IMR-90 (cell line): Measurements from ENCODE around the gene RPUSD1. TPM values are rescaled to one million over a fixed set of nuclear protein-coding genes. Genes with fewer than 3 reads are reported as not detected.

ENCODE experiments used
- ATAC-seq: fragments of 200-7000 bp; cut with Tn5 transposase; 2 replicates; pipeline ENCODE4 v1.9.1; 2020; ENCODE audit warnings: low read depth, mild to moderate bottlenecking, moderate library complexity
- BruUV-seq: library from RNA; stranded (reverse); fragments of 400-500 nt; replicated peaks from 2 replicates; lab custom pipeline; 2021; lab: Mats Ljungman, UMichigan
- CTCF ChIA-PET: fragments of 300-600 bp; formaldehyde crosslinking; extraction: SDS; loops from one replicate; lab custom pipeline; 2021; ENCODE audit warnings: antibody characterized with exemption; lab: Yijun Ruan, JAX
- POLR2A ChIA-PET: fragments of 300-600 bp; sonication (Branson Sonifier 250); formaldehyde crosslinking; loops from one replicate; lab custom pipeline; 2022; ENCODE audit warnings: antibody characterized with exemption; ENCODE audit not compliant: unreplicated experiment; lab: Charles Lee
- DNase-seq: peaks from one replicate; pipeline ENCODE4 v3.0.0; 2013
- H2AFZ ChIP-seq: replicated peaks from 2 replicates; pipeline ENCODE3; 2013; ENCODE audit warnings: low read length, mild to moderate bottlenecking; ENCODE audit not compliant: poor library complexity
- H2AK5ac ChIP-seq: 2 replicates; pipeline ENCODE4 v1.6.1; 2013; ENCODE audit warnings: low read depth, low read length, inconsistent platforms
- H2AK9ac ChIP-seq: replicated peaks from 2 replicates; pipeline ENCODE3; 2013; ENCODE audit warnings: mild to moderate bottlenecking, low read depth, low read length, moderate library complexity; ENCODE audit not compliant: poor library complexity
- H2BK120ac ChIP-seq: 2 replicates; pipeline ENCODE4 v1.6.1; 2013; ENCODE audit warnings: low read depth, low read length, inconsistent platforms
- H2BK15ac ChIP-seq: 3 replicates; pipeline ENCODE4 v1.6.1; 2013; ENCODE audit warnings: low read depth, low read length, inconsistent platforms
- H2BK20ac ChIP-seq: 2 replicates; pipeline ENCODE4 v1.6.1; 2013; ENCODE audit warnings: low read depth, mild to moderate bottlenecking, inconsistent platforms, low read length, moderate library complexity
- H2BK5ac ChIP-seq: 2 replicates; pipeline ENCODE4 v1.6.1; 2013; ENCODE audit warnings: mild to moderate bottlenecking, low read depth, low read length, inconsistent platforms; ENCODE audit not compliant: poor library complexity, severe bottlenecking
- H3K14ac ChIP-seq: replicated peaks from 2 replicates; pipeline ENCODE4 v1.6.1; 2013; ENCODE audit warnings: low read depth, low read length, inconsistent platforms
- H3K18ac ChIP-seq: 2 replicates; pipeline ENCODE4 v1.6.1; 2013; ENCODE audit warnings: low read depth, low read length, control low read depth
- H3K23ac ChIP-seq: 2 replicates; pipeline ENCODE4 v1.6.1; 2013; ENCODE audit warnings: low read depth, low read length, inconsistent platforms
- H3K27ac ChIP-seq: 2 replicates; pipeline ENCODE4 v1.5.1; 2013; ENCODE audit warnings: mild to moderate bottlenecking, control low read depth, low read length; ENCODE audit not compliant: insufficient read depth
- H3K27me3 ChIP-seq: 2 replicates; pipeline ENCODE4 v1.6.1; 2013; ENCODE audit warnings: low read length; ENCODE audit not compliant: control insufficient read depth, insufficient read depth
- H3K36me3 ChIP-seq: 2 replicates; pipeline ENCODE4 v1.6.1; 2013; ENCODE audit warnings: low read length, mixed read lengths; ENCODE audit not compliant: control insufficient read depth, insufficient read depth
- H3K4ac ChIP-seq: 2 replicates; pipeline ENCODE4 v1.6.1; 2013; ENCODE audit warnings: low read depth, low read length, inconsistent platforms
- H3K4me1 ChIP-seq: 2 replicates; pipeline ENCODE4 v1.6.1; 2013; ENCODE audit warnings: low read length, mixed read lengths; ENCODE audit not compliant: control insufficient read depth, insufficient read depth
- H3K4me2 ChIP-seq: 2 replicates; pipeline ENCODE4 v1.6.1; 2013; ENCODE audit warnings: low read depth, mild to moderate bottlenecking, control low read depth, low read length, moderate library complexity
- H3K4me3 ChIP-seq: 2 replicates; pipeline ENCODE4 v1.5.1; 2013; ENCODE audit warnings: low read depth, mild to moderate bottlenecking, control low read depth, low read length, moderate library complexity; ENCODE audit not compliant: insufficient read depth
- H3K56ac ChIP-seq: 2 replicates; pipeline ENCODE4 v1.6.1; 2013; ENCODE audit warnings: low read length, inconsistent platforms; ENCODE audit not compliant: insufficient read depth; ENCODE audit errors: extremely low read depth
- H3K79me1 ChIP-seq, 2 experiments: 2 replicates each; pipeline ENCODE4 v1.6.1; 2013; ENCODE audit warnings: low read length in 2 of 2, inconsistent platforms in 1 of 2, low read depth in 1 of 2
- H3K9ac ChIP-seq: 2 replicates; pipeline ENCODE4 v1.6.1; 2013; ENCODE audit warnings: low read depth, low read length, control low read depth
- H3K9me1 ChIP-seq: 2 replicates; pipeline ENCODE4 v1.6.1; 2013; ENCODE audit warnings: low read length, inconsistent platforms; ENCODE audit not compliant: insufficient read depth
- H3K9me3 ChIP-seq: 2 replicates; pipeline ENCODE4 v1.6.1; 2013; ENCODE audit warnings: low read length; ENCODE audit not compliant: control insufficient read depth, insufficient read depth
- H4K20me1 ChIP-seq: 2 replicates; pipeline ENCODE4 v1.6.1; 2013; ENCODE audit warnings: low read length, inconsistent platforms; ENCODE audit not compliant: insufficient read depth
- H4K5ac ChIP-seq: 2 replicates; pipeline ENCODE4 v1.6.1; 2013; ENCODE audit warnings: mild to moderate bottlenecking, low read depth, low read length, control low read depth
- H4K8ac ChIP-seq, 2 experiments: 2 replicates each; pipeline ENCODE4 v1.6.1; 2013; ENCODE audit warnings: low read depth in 2 of 2, low read length in 2 of 2, control low read depth in 1 of 2, inconsistent platforms in 1 of 2
- H4K91ac ChIP-seq: 2 replicates; pipeline ENCODE4 v1.6.1; 2013; ENCODE audit warnings: low read depth, low read length, inconsistent platforms; ENCODE audit not compliant: insufficient read depth
- CEBPB ChIP-seq: IDR thresholded peaks from 2 replicates; pipeline ENCODE4 v1.6.1; 2012; ENCODE audit warnings: low read depth, low read length, improper control_type of control experiment
- CHD1 ChIP-seq: IDR thresholded peaks from 2 replicates; pipeline ENCODE4 v1.6.1; 2012; ENCODE audit warnings: low read depth, low read length, improper control_type of control experiment
- CTCF ChIP-seq: conservative IDR thresholded peaks from 2 replicates; pipeline ENCODE4 v1.5.1; 2012; ENCODE audit warnings: mild to moderate bottlenecking, low read depth, low read length, improper control_type of control experiment
- ELK1 ChIP-seq: fragments of 150-350 bp; IDR thresholded peaks from 2 replicates; pipeline ENCODE4 v1.6.1; 2016; ENCODE audit warnings: low read depth, mild to moderate bottlenecking, low read length, moderate library complexity, borderline replicate concordance
- FOS ChIP-seq: fragments of 150-350 bp; IDR thresholded peaks from 2 replicates; pipeline ENCODE4 v1.6.1; 2016; ENCODE audit warnings: low read depth, low read length
- MAFK ChIP-seq: IDR thresholded peaks from 2 replicates; pipeline ENCODE4 v1.6.1; 2012; ENCODE audit warnings: low read depth, low read length, improper control_type of control experiment
- MXI1 ChIP-seq: IDR thresholded peaks from 2 replicates; pipeline ENCODE4 v1.6.1; 2012; ENCODE audit warnings: low read depth, mild to moderate bottlenecking, low read length, moderate library complexity, borderline replicate concordance
- NFE2L2 ChIP-seq: fragments of 150-350 bp; IDR thresholded peaks from 2 replicates; pipeline ENCODE4 v1.6.1; 2016; ENCODE audit warnings: low read depth, mild to moderate bottlenecking, low read length
- POLR2A ChIP-seq: IDR thresholded peaks from 2 replicates; pipeline ENCODE4 v1.6.1; 2012; ENCODE audit warnings: mild to moderate bottlenecking, low read depth, low read length
- RAD21 ChIP-seq: IDR thresholded peaks from 2 replicates; pipeline ENCODE4 v1.6.1; 2012; ENCODE audit warnings: low read length, improper control_type of control experiment
- RCOR1 ChIP-seq: IDR thresholded peaks from 2 replicates; pipeline ENCODE4 v1.6.1; 2012; ENCODE audit warnings: mild to moderate bottlenecking, low read length, improper control_type of control experiment; ENCODE audit not compliant: insufficient replicate concordance
- RFX5 ChIP-seq: IDR thresholded peaks from 2 replicates; pipeline ENCODE4 v1.8.0; 2012; ENCODE audit warnings: low read depth, mild to moderate bottlenecking, low read length, moderate library complexity
- SMC3 ChIP-seq: fragments of 150-350 bp; IDR thresholded peaks from 2 replicates; pipeline ENCODE4 v1.6.1; 2016; ENCODE audit warnings: low read depth, mild to moderate bottlenecking, antibody characterized with exemption, low read length, moderate library complexity
- USF2 ChIP-seq: fragments of 150-350 bp; IDR thresholded peaks from 2 replicates; pipeline ENCODE4 v1.6.1; 2017; ENCODE audit warnings: mild to moderate bottlenecking, antibody characterized with exemption, low read length, low read depth
- WGBS, 2 experiments: methylation state at CpG; one replicate each; pipeline versions ENCODE4 v1.1.5 to v1.1.7; 2013; ENCODE audit warnings: missing lambda C conversion rate in 2 of 2; ENCODE audit not compliant: insufficient read length in 1 of 2; ENCODE audit errors: extremely low coverage in 2 of 2; 5-methylcytosine and 5-hydroxymethylcytosine counted together
- dilution Hi-C: fragments of 300-500 bp; cut with HindIII; formaldehyde crosslinking; loops from one replicate; pipeline ENCODE4 v1.14.3; 2018; ENCODE audit warnings: low sequenced_read_pairs; ENCODE audit not compliant: unreplicated experiment
- in situ Hi-C: fragments of 300-500 bp; cut with MboI; formaldehyde crosslinking; loops from 3 replicates; pipeline ENCODE4 v1.14.3; 2019; ENCODE audit warnings: low sequenced_read_pairs, inconsistent platforms, mixed read lengths
- intact Hi-C: fragments of 100-400 bp; cut with micrococcal nuclease; formaldehyde crosslinking; loops from 2 replicates; pipeline ENCODE4 v1.10.0; 2022
- polyA plus RNA-seq, 3 experiments: library from polyadenylated mRNA; depleted of rRNA; stranded (reverse); fragments of >200 nt; gene quantifications; 2 replicates each; pipeline ENCODE4 v1.2.3, GENCODE V29; 2012; ENCODE audit warnings: low replicate concordance in 1 of 3
- total RNA-seq: library from RNA; depleted of rRNA; stranded (reverse); fragments of >200 nt; gene quantifications from 2 replicates; pipeline ENCODE4 v1.2.3, GENCODE V29; 2012

Gene RPUSD1
- total and polyA plus RNA-seq, 2 of the 4 experiments (the other 2 are of a cell fraction): 13.1 to 32.3 TPM

GRCh38 chr16:780296-780695 lies 7.9 kb downstream of the RPUSD1 start:
- in situ Hi-C loops (no loop called here), intact Hi-C loops (no loop called here), dilution Hi-C loops (no loop called here)
- H4K8ac ChIP-seq: no peak overlapping the region
- H3K14ac ChIP-seq: no peak overlapping the region
- peaks cover 5% of the 10 kb centered on the region; the same call in 1 of the 2 replicates for H3K4me1 ChIP-seq
- no peak overlapping the region for H3K27ac ChIP-seq
- no peak overlapping the region for H2AFZ ChIP-seq
- peaks cover 4% of the 10 kb centered on the region; the same call in 1 of the 2 replicates for H4K20me1 ChIP-seq
- H3K36me3 ChIP-seq: peaks cover 2% of the 10 kb centered on the region; the same call in 1 of the 2 replicates
- no peak overlapping the region for H2BK5ac ChIP-seq
- TF ChIP-seq NFE2L2 (no peak), CEBPB (no peak), ELK1 (no peak), CTCF (no peak), FOS (no peak), RCOR1 (no peak), MXI1 (no peak), POLR2A (no peak), USF2 (no peak), MAFK (no peak), SMC3 (no peak), RAD21 (no peak), CHD1 (no peak), RFX5 (no peak)
- H2AK9ac ChIP-seq: no peak overlapping the region
- no peak for DNase-seq
- no peak overlapping the region for H3K18ac ChIP-seq
- peaks cover 9% of the 10 kb centered on the region; the same call in 1 of the 2 replicates for H3K27me3 ChIP-seq
- H3K9me3 ChIP-seq: no peaks in the 10 kb centered on the region
- no TSS peak for BruUV-seq
- ATAC-seq: no peak
- no peak overlapping the region for H3K4me3 ChIP-seq
- no peak overlapping the region for H2BK15ac ChIP-seq
- ChIA-PET POLR2A (no interaction called here), CTCF (no interaction called here)
- H3K4me2 ChIP-seq: no peak overlapping the region
- 86% methylated on average over 10 of the region's 16 CpGs; no CpG with 5 or more reads in 1 of the 2 experiments for WGBS, 2 experiments
- H3K4ac ChIP-seq: no peak overlapping the region
- H3K9ac ChIP-seq: no peak overlapping the region
- H3K79me1 ChIP-seq: 0 out of 4 replicates have a peak, but pooled peaks cover 0 to 2% of the 10 kb centered on the region in 2 experiments
- H2BK120ac ChIP-seq: no peak overlapping the region
- H2BK20ac ChIP-seq: no peak overlapping the region
- H3K56ac ChIP-seq: no peak overlapping the region
- H4K91ac ChIP-seq: no peak overlapping the region
- H3K9me1 ChIP-seq: no peaks in the 10 kb centered on the region
- no peak overlapping the region for H3K23ac ChIP-seq
- no peak overlapping the region for H2AK5ac ChIP-seq
- no peak overlapping the region for H4K5ac ChIP-seq
